Epithelial cell of proximal tubule (primary cell): ENCODE measurements around the gene DENND6B. TPM values are rescaled to one million over a fixed set of nuclear protein-coding genes. Genes with fewer than 3 reads are reported as not detected.

Source experiments
- DNase-seq: peaks from one replicate; pipeline ENCODE4 v3.0.0-alpha.2; 2011; ENCODE audit warnings: low read depth
- H3K4me3 ChIP-seq: 2 replicates; pipeline ENCODE4 v1.5.1; 2011; ENCODE audit warnings: low read depth, mild to moderate bottlenecking, low read length
- CTCF ChIP-seq: conservative IDR thresholded peaks from 2 replicates; pipeline ENCODE4 v1.5.1; 2012; ENCODE audit warnings: low read depth, mild to moderate bottlenecking, low read length
- total RNA-seq: library from RNA; depleted of rRNA; stranded (reverse); fragments of >200 nt; gene quantifications from 2 replicates; pipeline ENCODE4 v1.2.3, GENCODE V29; 2015

DENND6B gene
- total RNA-seq, 1 donor from 2014 or later = 4.4 TPM

- H3K4me3 ChIP-seq = no peak overlapping the region
- TF ChIP-seq CTCF = no peak
- no peak for DNase-seq
Measured at GRCh38 chr22:50313600-50313999, 13.2 kb downstream of the DENND6B start.

DNA sequence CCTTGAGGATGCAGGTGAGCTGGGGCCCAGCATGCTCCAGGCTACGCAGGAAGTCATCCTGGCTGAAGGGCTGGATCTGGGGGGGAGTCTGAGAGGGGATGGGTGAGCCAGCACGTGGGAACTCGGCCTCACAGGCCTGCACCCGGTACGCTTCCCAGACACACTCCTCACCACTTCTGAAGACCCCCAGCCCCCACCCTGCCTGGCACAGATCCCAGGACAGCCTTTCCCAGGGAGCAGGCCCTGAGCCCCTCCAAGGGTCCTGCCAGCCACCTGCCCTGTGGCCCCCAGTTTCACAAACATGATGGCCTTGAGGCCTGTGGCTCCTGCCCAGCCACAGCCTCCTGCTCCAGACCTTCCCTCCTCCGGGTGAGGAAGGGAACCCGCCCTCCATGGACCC is 13.8 kb downstream of the DENND6B start:
- H3K4me3 ChIP-seq = no peak overlapping the region
- no peak for TF ChIP-seq CTCF
- DNase-seq = no peak

DNA sequence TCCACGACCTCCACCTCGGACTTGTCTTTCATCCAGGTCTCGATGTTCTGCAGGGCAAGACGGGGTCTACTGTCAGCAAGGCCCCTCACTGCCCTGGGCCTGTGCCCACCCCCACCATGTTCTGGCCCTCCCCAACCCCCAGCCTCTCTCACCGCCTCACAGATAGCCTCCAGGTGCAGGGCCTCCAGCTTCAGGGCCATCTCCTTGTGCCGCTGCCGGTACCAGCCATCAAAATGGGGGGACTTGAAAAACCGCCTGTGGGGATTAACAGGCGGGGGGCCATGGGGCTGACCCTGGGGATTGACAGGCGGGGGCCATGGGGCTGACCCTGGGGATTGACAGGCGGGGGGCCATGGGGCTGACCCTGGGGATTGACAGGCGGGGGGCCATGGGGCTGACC is 14.4 kb downstream of the DENND6B start:
- no peak for TF ChIP-seq CTCF
- H3K4me3 ChIP-seq = no peak overlapping the region
- DNase-seq = no peak

DNA sequence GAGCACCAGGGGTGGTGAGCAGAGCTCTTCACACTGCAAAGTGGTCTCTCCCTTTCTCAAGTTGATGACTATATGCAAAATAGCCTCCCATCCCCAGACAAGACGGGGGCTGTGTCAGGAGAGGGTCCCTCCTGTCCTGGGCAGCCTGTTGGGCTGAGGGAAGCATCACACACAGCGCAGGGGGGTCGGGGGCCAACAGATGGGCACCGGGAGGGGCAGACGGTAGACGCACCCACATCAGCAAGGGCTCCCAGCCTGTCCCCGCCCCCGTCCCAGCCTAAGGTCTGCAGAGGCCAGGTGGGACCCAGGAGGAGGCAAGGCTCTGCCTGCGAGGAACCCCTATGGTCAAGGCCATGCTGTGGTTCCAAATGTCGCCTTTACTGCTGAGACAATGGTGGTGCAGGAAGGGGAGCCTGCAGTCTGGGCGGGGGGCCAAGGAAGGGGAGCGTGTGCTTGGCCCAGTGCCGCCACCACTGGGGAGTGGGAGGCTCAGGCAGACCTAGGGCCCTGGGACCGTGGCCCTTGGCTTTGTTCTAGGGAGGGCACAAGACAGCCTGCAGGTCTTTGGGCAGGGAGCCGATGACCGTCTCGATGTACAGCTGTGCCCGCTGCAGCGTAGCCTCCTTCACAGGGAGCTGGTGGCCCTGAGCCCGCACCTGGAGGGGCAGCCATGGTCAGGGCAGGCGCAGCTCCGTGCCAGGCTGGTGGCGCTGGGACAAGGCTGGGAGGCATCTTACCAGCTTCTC is 15.0 kb downstream of the DENND6B start:
- no peak overlapping the region for H3K4me3 ChIP-seq
- TF ChIP-seq CTCF = no peak
- DNase-seq = no peak

DNA sequence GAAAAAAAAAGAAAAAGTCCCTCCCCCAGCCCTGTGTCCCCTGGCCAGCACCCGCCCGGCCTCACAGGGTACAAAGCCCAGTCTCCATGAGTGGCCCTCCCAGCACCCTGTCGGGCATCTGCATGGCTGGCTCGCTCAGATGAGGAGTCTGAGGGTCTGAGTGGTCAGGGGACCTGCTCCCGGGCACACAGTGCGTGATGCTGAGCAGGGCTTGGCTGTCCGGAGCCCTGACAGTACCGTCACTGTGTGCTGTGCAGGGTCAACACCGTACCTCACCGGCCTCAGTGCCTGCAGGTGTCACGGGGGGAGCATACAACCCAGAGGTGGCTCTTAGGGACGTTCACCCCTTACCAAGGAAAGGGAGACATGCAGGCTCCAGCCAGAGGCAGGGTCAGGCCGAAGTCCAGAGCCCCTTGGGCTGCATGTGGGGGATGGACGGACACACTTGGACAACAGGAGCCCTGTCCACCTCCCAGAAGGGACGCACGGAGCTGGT is 15.8 kb downstream of the DENND6B start:
- TF ChIP-seq CTCF = no peak
- H3K4me3 ChIP-seq = no peak overlapping the region
- DNase-seq = no peak

- DNase-seq = no peak
- TF ChIP-seq CTCF = no peak
- H3K4me3 ChIP-seq = no peak overlapping the region
Measured at GRCh38 chr22:50310031-50310722, 16.6 kb downstream of the DENND6B start.
